Upper lobe of left lung (tissue), 6 donors: Measurements from ENCODE around the gene KLK13. TPM values are rescaled to one million over a fixed set of nuclear protein-coding genes. Genes with fewer than 3 reads are reported as not detected.

Experiments
- ATAC-seq, 2 donors: fragments of 200-7000 bp; cut with Tn5 transposase; one replicate each; pipeline ENCODE4 v1.9.1; 2022; ENCODE audit warnings: mild to moderate bottlenecking in 2 of 2, moderate library complexity in 2 of 2; ENCODE audit not compliant: low FRiP score in 2 of 2
- DNase-seq, 2 donors: peaks; one replicate each; pipeline ENCODE4 v3.0.0-alpha.2; 2019 to 2020
- H3K27ac ChIP-seq, 4 donors: fragments of 200-600 bp; sonication (generic); one replicate each; pipeline ENCODE4 v1.5.1; 2016 to 2019
- H3K27me3 ChIP-seq, 4 donors: fragments of 200-600 bp; sonication (generic); one replicate each; pipeline ENCODE4 v1.5.1; 2017 to 2019
- H3K36me3 ChIP-seq, 4 donors: fragments of 200-600 bp; sonication (generic); one replicate each; pipeline ENCODE4 v1.5.1; 2016 to 2019
- H3K4me1 ChIP-seq, 4 donors: fragments of 200-600 bp; sonication (generic); one replicate each; pipeline ENCODE4 v1.5.1; 2018 to 2019
- H3K4me3 ChIP-seq, 4 donors: fragments of 200-600 bp; sonication (generic); one replicate each; pipeline ENCODE4 v1.5.1; 2017 to 2019; ENCODE audit warnings: mild to moderate bottlenecking in 2 of 4, moderate library complexity in 1 of 4
- H3K9me3 ChIP-seq, 4 donors: fragments of 200-600 bp; sonication (generic); one replicate each; pipeline ENCODE4 v1.5.1; 2018 to 2019
- CTCF ChIP-seq, 6 experiments: fragments of 450-650 bp in 4 of 6; fragments of 200-600 bp in 2 of 6; sonication (generic) in 2 of 6; IDR thresholded peaks; one replicate each; pipeline ENCODE4 v1.5.1; 2016 to 2019; ENCODE audit warnings: antibody characterized with exemption in 6 of 6
- EP300 ChIP-seq, 4 donors: sonication (generic); formaldehyde crosslinking; IDR thresholded peaks; one replicate each; pipeline ENCODE4 v1.5.1; 2017; ENCODE audit warnings: antibody characterized with exemption in 4 of 4, control low read depth in 2 of 4
- POLR2A ChIP-seq, 4 donors: fragments of 450-650 bp; IDR thresholded peaks; one replicate each; pipeline ENCODE4 v1.5.1; 2016 to 2017; ENCODE audit warnings: antibody characterized with exemption in 4 of 4, mild to moderate bottlenecking in 2 of 4
- POLR2AphosphoS5 ChIP-seq, 2 donors: sonication (generic); formaldehyde crosslinking; IDR thresholded peaks; one replicate each; pipeline ENCODE4 v1.5.1; 2017; ENCODE audit warnings: antibody characterized with exemption in 2 of 2
- WGBS, 2 donors: methylation state at CpG; one replicate each; pipeline ENCODE4 v1.1.5; 2017 to 2018; 5-methylcytosine and 5-hydroxymethylcytosine counted together
- total RNA-seq, 6 donors: library from RNA; depleted of rRNA in 4 of 6; stranded (reverse); fragments of >200 nt in 4 of 6; gene quantifications; one replicate each; pipeline versions ENCODE4 v1.1.0 to v1.2.1, GENCODE V29; 2016 to 2021
- donor health status: DM: no; HTN: no; CAD: no; lungs with moderate emphysema.
- donor health status: DM: no; HTN: yes; CAD: no; lungs with severe emphysema.

KLK13 gene
- total RNA-seq, 6 donors from 2014 or later = 0.54 to 24.1 (median 1.9) TPM; not detected in 2

DNA sequence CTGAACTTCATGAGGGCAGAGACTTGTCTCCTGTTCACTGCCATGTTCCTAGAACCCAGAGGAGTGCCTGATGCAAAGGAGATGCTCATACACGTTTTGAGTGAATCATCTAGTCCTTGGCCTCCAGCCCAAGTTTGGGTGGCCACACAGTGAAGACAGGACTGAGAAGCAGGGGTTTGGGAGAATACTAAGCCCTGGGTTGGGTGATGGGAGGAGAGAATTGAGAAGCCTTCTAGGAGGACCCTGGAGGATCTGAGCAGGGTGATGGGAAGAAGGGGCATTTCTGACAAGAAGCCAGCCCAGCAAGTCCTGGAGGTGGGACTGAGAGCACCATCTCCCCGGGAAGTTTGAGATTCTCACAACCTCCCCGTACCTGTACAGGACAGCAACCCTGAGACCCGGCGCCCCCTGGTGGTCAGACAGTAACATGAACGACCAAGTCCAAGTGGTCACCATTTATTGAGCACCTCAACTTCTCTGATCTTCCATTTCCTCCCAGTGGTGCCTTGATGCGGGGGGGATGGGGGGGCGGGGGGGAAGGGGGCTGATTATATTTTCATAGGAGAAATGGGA is 32.4 kb upstream of the KLK13 start:
- TF ChIP-seq POLR2AphosphoS5 (IDR thresholded peaks at IDR 0.05) = no peak
- TF ChIP-seq CTCF (IDR thresholded peaks at IDR 0.05) = peak in 5 of 6 experiments; percentile 43 to 60 (median 55)
- no peak for TF ChIP-seq EP300 (IDR thresholded peaks at IDR 0.05)
- TF ChIP-seq POLR2A (IDR thresholded peaks at IDR 0.05) = no peak
- H3K4me3 ChIP-seq = no peak overlapping the region
- peaks cover 0 to 10% (median 3%) of the 10 kb centered on the region in 4 donors for H3K4me1 ChIP-seq
- 4 to 24% methylated on average over 3 to 8 of the region's 8 CpGs for WGBS, 2 donors
- H3K27me3 ChIP-seq = no peaks in the 10 kb centered on the region
- H3K27ac ChIP-seq = no peak overlapping the region
- peaks cover 0 to 38% (median 11%) of the 10 kb centered on the region in 4 donors for H3K36me3 ChIP-seq
- DNase-seq (peak in 1 of 2 donors; percentile 81), ATAC-seq (peak; percentile 62 to 63)
- H3K9me3 ChIP-seq = no peaks in the 10 kb centered on the region

- ATAC-seq (no peak), DNase-seq (no peak)
- TF ChIP-seq CTCF (IDR thresholded peaks at IDR 0.05) = no peak
- no peak for TF ChIP-seq POLR2AphosphoS5 (IDR thresholded peaks at IDR 0.05)
- no peak for TF ChIP-seq EP300 (IDR thresholded peaks at IDR 0.05)
- no peak for TF ChIP-seq POLR2A (IDR thresholded peaks at IDR 0.05)
- Histone ChIP-seq H3K36me3 (peaks cover 0 to 32% (median 7%) of the 10 kb centered on the region in 4 donors), H3K27me3 (no peaks in the 10 kb centered on the region), H3K9me3 (no peaks in the 10 kb centered on the region), H3K4me1 (peaks cover 0 to 10% (median 3%) of the 10 kb centered on the region in 4 donors), H3K4me3 (no peak overlapping the region), H3K27ac (no peak overlapping the region)
- 83 to 90% methylated on average over 6 of the region's 6 CpGs for WGBS, 2 donors
Observed at GRCh38 chr19:51096473-51097165, 31.7 kb upstream of the KLK13 start.

DNA sequence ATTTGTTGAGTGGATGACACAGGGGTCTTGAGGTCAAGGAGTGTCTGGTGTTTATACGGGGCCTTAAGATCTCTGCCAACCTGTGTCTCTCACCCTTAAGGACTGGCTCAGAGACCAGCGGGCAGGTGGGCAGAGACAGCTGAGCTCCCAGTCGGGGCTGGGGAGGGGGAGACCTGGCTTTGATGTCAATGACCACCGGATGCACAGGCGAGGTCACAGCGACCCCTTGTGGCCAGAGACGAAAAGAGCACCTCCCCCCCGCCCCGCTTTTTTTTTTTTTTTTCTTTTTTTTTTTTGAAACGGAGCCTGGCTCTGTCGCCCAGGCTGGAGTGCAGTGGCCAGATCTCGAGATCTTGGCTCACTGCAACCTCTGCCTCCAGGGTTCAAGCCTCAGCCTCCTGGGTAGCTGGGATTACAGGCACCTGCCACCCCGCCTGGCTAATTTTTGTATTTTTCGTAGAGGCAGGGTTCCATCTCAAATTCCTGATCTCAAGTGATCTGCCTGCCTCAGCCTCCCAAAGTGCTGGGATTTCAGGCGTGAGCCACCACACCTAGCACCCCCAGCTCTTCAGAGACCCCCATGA is 29.9 kb upstream of the KLK13 start:
- no peak for ATAC-seq
- Histone ChIP-seq H3K36me3 (peaks cover 0 to 18% (median 5%) of the 10 kb centered on the region in 4 donors), H3K27ac (no peak overlapping the region), H3K4me1 (peaks cover 0 to 10% (median 3%) of the 10 kb centered on the region in 4 donors), H3K4me3 (no peak overlapping the region), H3K27me3 (no peaks in the 10 kb centered on the region), H3K9me3 (no peaks in the 10 kb centered on the region)
- 29 to 34% methylated on average over 12 of the region's 15 CpGs for WGBS, 2 donors
- peak in 1 of 2 donors; percentile 38 for DNase-seq
- no peak for TF ChIP-seq POLR2A (IDR thresholded peaks at IDR 0.05)
- TF ChIP-seq POLR2AphosphoS5 (IDR thresholded peaks at IDR 0.05) = no peak
- no peak for TF ChIP-seq EP300 (IDR thresholded peaks at IDR 0.05)
- peak; percentile 34 to 74 (median 44) for TF ChIP-seq CTCF (IDR thresholded peaks at IDR 0.05)

- no peak overlapping the region for H3K4me3 ChIP-seq
- no peak for TF ChIP-seq CTCF (IDR thresholded peaks at IDR 0.05)
- no peaks in the 10 kb centered on the region for H3K27me3 ChIP-seq
- WGBS, 2 donors = 77 to 78% methylated on average over 22 of the region's 22 CpGs
- ATAC-seq (no peak), DNase-seq (no peak)
- no peak overlapping the region for H3K27ac ChIP-seq
- no peaks in the 10 kb centered on the region for H3K9me3 ChIP-seq
- peaks cover 0 to 10% (median 3%) of the 10 kb centered on the region in 4 donors for H3K4me1 ChIP-seq
- H3K36me3 ChIP-seq = peaks cover 0 to 9% (median under 1%) of the 10 kb centered on the region in 4 donors
Observed at GRCh38 chr19:51093510-51094345, 28.8 kb upstream of the KLK13 start.
